ENCODE data around the gene TFAP2A. TPM values are rescaled to one million over a fixed set of nuclear protein-coding genes. Genes with fewer than 3 reads are reported as not detected.

Gene TFAP2A
- polyA plus RNA-seq, 3 donors: not detected

- H3K4me1 ChIP-seq (ENCODE audit: control insufficient read depth in 1 of 2, insufficient read depth in 2 of 2, low read length in 2 of 2): no peaks in the 10 kb centered on the region
- no peak overlapping the region for H3K4me2 ChIP-seq (replicated peaks; ENCODE audit: extremely low read depth, low read length, poor library complexity, severe bottlenecking)
- H3K27ac ChIP-seq (ENCODE audit: low read depth in 1 of 2, low read length in 2 of 2): no peak overlapping the region
- no peaks in the 10 kb centered on the region for H3K36me3 ChIP-seq (replicated peaks in 1 of 2; ENCODE audit: control insufficient read depth in 1 of 2, insufficient read depth in 2 of 2, low read length in 2 of 2)
- Mint-ChIP-seq H3K27me3 (ENCODE audit: low read depth in 3 of 3) (peaks cover 22 to 30% (median 26%) of the 10 kb centered on the region in 3 donors), H3K36me3 (no peaks in the 10 kb centered on the region), H3K4me3 (no peak overlapping the region), H3K4me1 (no peaks in the 10 kb centered on the region), H3K9me3 (peaks cover 0 to 10% (median 6%) of the 10 kb centered on the region in 7 donors), H3K27ac (no peak overlapping the region)
- peaks cover 9 to 31% of the 10 kb centered on the region in 2 donors for H3K27me3 ChIP-seq (ENCODE audit: control insufficient read depth in 2 of 2, insufficient read depth in 2 of 2, low read length in 2 of 2)
- TF ChIP-seq CTCF (IDR thresholded peaks at IDR 0.05): no peak
- no peak for DNase-seq
- no peak overlapping the region for H2AFZ ChIP-seq (ENCODE audit: insufficient read depth, low read depth, low read length, poor library complexity, severe bottlenecking)
- H3K4me3 ChIP-seq (replicated peaks in 1 of 3; ENCODE audit: low read depth in 2 of 3, low read length in 3 of 3): no peak overlapping the region
- no peaks in the 10 kb centered on the region for H3K9me3 ChIP-seq (replicated peaks in 1 of 2; ENCODE audit: control insufficient read depth in 1 of 2, insufficient read depth in 1 of 2, low read length in 2 of 2)
- H3K9ac ChIP-seq (ENCODE audit: insufficient read depth, low read length, poor library complexity, severe bottlenecking): no peak overlapping the region
- WGBS (ENCODE audit: insufficient coverage): 92% methylated on average over 2 of the region's 4 CpGs
- no peaks in the 10 kb centered on the region for H4K20me1 ChIP-seq (ENCODE audit: insufficient read depth, low read length)
- H3K79me2 ChIP-seq (ENCODE audit: insufficient read depth, low read length): no peaks in the 10 kb centered on the region
- intact Hi-C loops (cut with micrococcal nuclease): no loop called here
Observed at GRCh38 chr6:10375391-10375969, 39.4 kb downstream of the TFAP2A start.

- 100% methylated on average over 1 of the region's 3 CpGs for WGBS (ENCODE audit: insufficient coverage)
- H3K4me3 Mint-ChIP-seq: no peak overlapping the region
- H4K20me1 ChIP-seq (ENCODE audit: insufficient read depth, low read length): no peaks in the 10 kb centered on the region
Observed at GRCh38 chr6:10373642-10374359, 41.1 kb downstream of the TFAP2A start.

More at GRCh38 chr6:10373642-10374359, 41.1 kb downstream of the TFAP2A start:
- Mint-ChIP-seq H3K4me1 (no peaks in the 10 kb centered on the region), H3K27me3 (ENCODE audit: low read depth in 3 of 3) (peaks cover 14 to 22% (median 18%) of the 10 kb centered on the region in 3 donors), H3K36me3 (no peaks in the 10 kb centered on the region), H3K27ac (no peak overlapping the region), H3K9me3 (peaks cover 0 to 3% (median 0%) of the 10 kb centered on the region in 7 donors)
- H3K4me1 ChIP-seq (ENCODE audit: control insufficient read depth in 1 of 2, insufficient read depth in 2 of 2, low read length in 2 of 2): no peaks in the 10 kb centered on the region
- no peak for TF ChIP-seq CTCF (IDR thresholded peaks at IDR 0.05)
- no peaks in the 10 kb centered on the region for H3K79me2 ChIP-seq (ENCODE audit: insufficient read depth, low read length)
- intact Hi-C loops (cut with micrococcal nuclease): no loop called here
- H3K27me3 ChIP-seq (ENCODE audit: control insufficient read depth in 2 of 2, insufficient read depth in 2 of 2, low read length in 2 of 2): peaks cover 5 to 21% of the 10 kb centered on the region in 2 donors
- no peak overlapping the region for H3K9ac ChIP-seq (ENCODE audit: insufficient read depth, low read length, poor library complexity, severe bottlenecking)
- no peak overlapping the region for H3K4me3 ChIP-seq (replicated peaks in 1 of 3; ENCODE audit: low read depth in 2 of 3, low read length in 3 of 3)
- H3K27ac ChIP-seq (ENCODE audit: low read depth in 1 of 2, low read length in 2 of 2): no peak overlapping the region
- H3K36me3 ChIP-seq (replicated peaks in 1 of 2; ENCODE audit: control insufficient read depth in 1 of 2, insufficient read depth in 2 of 2, low read length in 2 of 2): no peaks in the 10 kb centered on the region
- H3K4me2 ChIP-seq (replicated peaks; ENCODE audit: extremely low read depth, low read length, poor library complexity, severe bottlenecking): no peak overlapping the region
- H3K9me3 ChIP-seq (replicated peaks in 1 of 2; ENCODE audit: control insufficient read depth in 1 of 2, insufficient read depth in 1 of 2, low read length in 2 of 2): no peaks in the 10 kb centered on the region
- H2AFZ ChIP-seq (ENCODE audit: insufficient read depth, low read depth, low read length, poor library complexity, severe bottlenecking): no peak overlapping the region
- no peak for DNase-seq
